HepG2 (cell line): ENCODE results near the gene CLHC1. TPM values are rescaled to one million over a fixed set of nuclear protein-coding genes. Genes with fewer than 3 reads are reported as not detected.

Source experiments
- AHDC1 ChIP-seq: sonication (generic); formaldehyde crosslinking; IDR thresholded peaks from 2 replicates; pipeline ENCODE4 v1.5.1; 2020; ENCODE audit warnings: mild to moderate bottlenecking, missing genetic modification reagents, borderline replicate concordance
- NCOA5 ChIP-seq: sonication (generic); formaldehyde crosslinking; IDR thresholded peaks from 2 replicates; pipeline ENCODE4 v1.4.0; 2020; ENCODE audit warnings: missing genetic modification reagents
- RAD21 ChIP-seq: fragments of 450-650 bp; formaldehyde crosslinking; IDR thresholded peaks from 2 replicates; pipeline ENCODE4 v1.5.0; 2020; ENCODE audit warnings: mild to moderate bottlenecking
- ZBTB26 ChIP-seq: IDR thresholded peaks from 2 replicates; pipeline ENCODE4 v1.6.1; 2016; ENCODE audit warnings: missing compliant biosample characterization, missing genetic modification reagents, borderline replicate concordance
- ZMAT3 ChIP-seq: sonication (generic); formaldehyde crosslinking; conservative IDR thresholded peaks from 2 replicates; pipeline ENCODE4 v1.7.0; 2021; ENCODE audit warnings: missing genetic modification reagents
- ZSCAN5A ChIP-seq: sonication (generic); formaldehyde crosslinking; IDR thresholded peaks from 2 replicates; pipeline ENCODE4 v1.8.0; 2022; ENCODE audit warnings: mild to moderate bottlenecking, missing genetic modification reagents, borderline replicate concordance
- polyA plus RNA-seq, 8 experiments: library from polyadenylated mRNA; depleted of rRNA in 3 of 8; stranded (reverse) in 7 of 8; unstranded in 1 of 8; fragments of >200 nt; fragmentation: Illumina TruSeq in 4 of 8; extraction: Trizol in 4 of 8; gene quantifications; 2 replicates each; pipeline versions ENCODE4 v1.2.1 to v1.2.3, GENCODE V29; 2011 to 2016; ENCODE audit warnings: low read depth in 4 of 8, missing spikeins in 1 of 8, mixed read lengths in 1 of 8; ENCODE audit not compliant: insufficient read depth in 1 of 8
- total RNA-seq, 5 experiments: library from RNA; depleted of rRNA; stranded (reverse); fragments of >200 nt; fragmentation: Illumina TruSeq; extraction: Trizol; gene quantifications; 2 replicates each; pipeline ENCODE4 v1.2.3, GENCODE V29; 2016; ENCODE audit warnings: low read depth in 1 of 5

CLHC1 gene
- total and polyA plus RNA-seq, 2 of the 13 experiments (the other 11 are each of a cell fraction or from before 2014, with no cell fraction given): 9.8 to 12.6 TPM

GRCh38 chr2:55231546-55232083 lies 478 bp downstream of the CLHC1 start (continued):
- no peak for TF ChIP-seq AHDC1
- 0 out of 2 replicates have a peak, but pooled peaks have one; percentile 25 for TF ChIP-seq RAD21 (CRISPR knock-in tag)
- peak; percentile 37; the same call in 1 of the 2 replicates for TF ChIP-seq ZBTB26 (CRISPR knock-in tag)
- TF ChIP-seq ZMAT3 (CRISPR knock-in tag): no peak
- peak; percentile 89; the same call in 1 of the 2 replicates for TF ChIP-seq ZSCAN5A (CRISPR knock-in tag)
- TF ChIP-seq NCOA5 (CRISPR knock-in tag): no peak
